WTC11 (cell line): ENCODE data around the gene MTA1.

Source experiments
- ATF1 ChIP-seq: sonication (generic); formaldehyde crosslinking; IDR thresholded peaks from 2 replicates; pipeline ENCODE4 v1.8.1; 2023; ENCODE audit warnings: mild to moderate bottlenecking, moderate library complexity, missing genetic modification reagents
- ESRRA ChIP-seq: sonication (generic); formaldehyde crosslinking; IDR thresholded peaks from 2 replicates; pipeline ENCODE4 v1.8.1; 2022; ENCODE audit warnings: mild to moderate bottlenecking, missing genetic modification reagents, borderline replicate concordance
- JUN ChIP-seq: sonication (generic); formaldehyde crosslinking; IDR thresholded peaks from 2 replicates; pipeline ENCODE4 v1.8.0; 2023; ENCODE audit warnings: mild to moderate bottlenecking, missing genetic modification reagents
- TCF7 ChIP-seq: sonication (generic); formaldehyde crosslinking; IDR thresholded peaks from 2 replicates; pipeline ENCODE4 v1.8.0; 2022; ENCODE audit warnings: mild to moderate bottlenecking, low read depth, missing genetic modification reagents, moderate library complexity
- TF ChIP-seq, protein P1 (sequence below): sonication (generic); formaldehyde crosslinking; IDR thresholded peaks from 2 replicates; pipeline ENCODE4 v1.8.1; 2022; ENCODE audit warnings: low read depth, missing genetic modification reagents, borderline replicate concordance
- TF ChIP-seq, protein P2 (sequence below): fragments of 200-600 bp; IDR thresholded peaks from 2 replicates; pipeline ENCODE4 v1.8.0; 2022; ENCODE audit warnings: antibody characterized with exemption
- TF ChIP-seq, protein P3 (sequence below): sonication (generic); formaldehyde crosslinking; IDR thresholded peaks from 2 replicates; pipeline ENCODE4 v1.8.0; 2022; ENCODE audit warnings: mild to moderate bottlenecking, missing genetic modification reagents
- TF ChIP-seq, protein P4 (sequence below): sonication (generic); formaldehyde crosslinking; IDR thresholded peaks from 2 replicates; pipeline ENCODE4 v1.8.1; 2023; ENCODE audit warnings: mild to moderate bottlenecking, missing genetic modification reagents, moderate library complexity
- TF ChIP-seq, protein P5 (sequence below): sonication (generic); formaldehyde crosslinking; IDR thresholded peaks from 2 replicates; pipeline ENCODE4 v1.8.0; 2022; ENCODE audit warnings: missing genetic modification reagents

DNA sequence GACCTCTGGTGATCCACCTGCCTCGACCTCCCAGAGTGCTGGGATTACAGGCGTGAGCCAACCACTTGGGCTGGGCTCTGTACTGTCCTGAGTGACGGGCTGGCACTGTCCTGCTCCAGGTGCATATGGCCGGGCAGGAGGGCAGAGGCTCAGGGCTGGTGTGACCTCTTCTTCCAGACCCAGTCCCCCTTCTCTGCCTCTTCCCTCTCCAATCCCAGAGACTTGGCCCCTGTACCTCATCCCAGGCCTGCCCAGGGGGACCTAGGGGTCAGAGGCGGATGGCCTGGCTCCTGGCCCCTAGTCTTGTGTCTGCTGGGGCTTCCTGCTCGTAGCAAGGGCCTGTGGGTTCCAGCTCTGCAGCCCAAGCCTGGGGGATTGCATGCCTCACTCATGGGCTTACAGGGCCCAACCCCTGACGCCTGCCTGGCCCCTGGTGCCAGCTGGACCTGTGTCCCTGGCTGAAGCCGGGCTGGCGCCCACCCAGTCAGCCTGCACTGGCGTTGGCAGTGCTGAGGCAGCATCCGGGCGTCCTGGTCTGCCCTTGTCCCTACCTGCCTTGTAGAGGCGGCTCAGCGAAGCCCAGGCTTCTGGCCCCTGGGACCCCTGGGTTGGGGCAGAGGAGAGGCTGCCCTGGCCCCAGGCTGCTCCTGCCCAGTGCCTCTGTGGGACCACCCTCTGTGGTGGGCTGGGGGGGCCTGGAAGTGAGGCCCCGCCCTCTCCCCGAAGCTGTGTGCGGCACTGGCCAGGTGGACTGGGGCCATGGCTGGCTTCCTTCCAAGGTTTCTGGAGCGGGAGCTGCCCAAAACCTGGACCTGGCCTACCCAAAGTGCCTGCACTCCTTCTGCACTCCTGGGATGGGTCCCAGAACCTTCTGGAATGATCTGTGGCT, 75.7 kb downstream of the MTA1 start:
- no peak for TF ChIP-seq TCF7 (CRISPR knock-in tag)
- TF ChIP-seq, protein P1, sequence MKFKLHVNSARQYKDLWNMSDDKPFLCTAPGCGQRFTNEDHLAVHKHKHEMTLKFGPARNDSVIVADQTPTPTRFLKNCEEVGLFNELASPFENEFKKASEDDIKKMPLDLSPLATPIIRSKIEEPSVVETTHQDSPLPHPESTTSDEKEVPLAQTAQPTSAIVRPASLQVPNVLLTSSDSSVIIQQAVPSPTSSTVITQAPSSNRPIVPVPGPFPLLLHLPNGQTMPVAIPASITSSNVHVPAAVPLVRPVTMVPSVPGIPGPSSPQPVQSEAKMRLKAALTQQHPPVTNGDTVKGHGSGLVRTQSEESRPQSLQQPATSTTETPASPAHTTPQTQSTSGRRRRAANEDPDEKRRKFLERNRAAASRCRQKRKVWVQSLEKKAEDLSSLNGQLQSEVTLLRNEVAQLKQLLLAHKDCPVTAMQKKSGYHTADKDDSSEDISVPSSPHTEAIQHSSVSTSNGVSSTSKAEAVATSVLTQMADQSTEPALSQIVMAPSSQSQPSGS (CRISPR knock-in tag), result no peak
- TF ChIP-seq, protein P2, sequence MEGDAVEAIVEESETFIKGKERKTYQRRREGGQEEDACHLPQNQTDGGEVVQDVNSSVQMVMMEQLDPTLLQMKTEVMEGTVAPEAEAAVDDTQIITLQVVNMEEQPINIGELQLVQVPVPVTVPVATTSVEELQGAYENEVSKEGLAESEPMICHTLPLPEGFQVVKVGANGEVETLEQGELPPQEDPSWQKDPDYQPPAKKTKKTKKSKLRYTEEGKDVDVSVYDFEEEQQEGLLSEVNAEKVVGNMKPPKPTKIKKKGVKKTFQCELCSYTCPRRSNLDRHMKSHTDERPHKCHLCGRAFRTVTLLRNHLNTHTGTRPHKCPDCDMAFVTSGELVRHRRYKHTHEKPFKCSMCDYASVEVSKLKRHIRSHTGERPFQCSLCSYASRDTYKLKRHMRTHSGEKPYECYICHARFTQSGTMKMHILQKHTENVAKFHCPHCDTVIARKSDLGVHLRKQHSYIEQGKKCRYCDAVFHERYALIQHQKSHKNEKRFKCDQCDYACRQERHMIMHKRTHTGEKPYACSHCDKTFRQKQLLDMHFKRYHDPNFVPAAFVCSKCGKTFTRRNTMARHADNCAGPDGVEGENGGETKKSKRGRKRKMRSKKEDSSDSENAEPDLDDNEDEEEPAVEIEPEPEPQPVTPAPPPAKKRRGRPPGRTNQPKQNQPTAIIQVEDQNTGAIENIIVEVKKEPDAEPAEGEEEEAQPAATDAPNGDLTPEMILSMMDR, result no peak
- no peak for TF ChIP-seq ESRRA
- TF ChIP-seq, protein P3, sequence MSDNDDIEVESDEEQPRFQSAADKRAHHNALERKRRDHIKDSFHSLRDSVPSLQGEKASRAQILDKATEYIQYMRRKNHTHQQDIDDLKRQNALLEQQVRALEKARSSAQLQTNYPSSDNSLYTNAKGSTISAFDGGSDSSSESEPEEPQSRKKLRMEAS (CRISPR knock-in tag), result no peak
- TF ChIP-seq, protein P4, sequence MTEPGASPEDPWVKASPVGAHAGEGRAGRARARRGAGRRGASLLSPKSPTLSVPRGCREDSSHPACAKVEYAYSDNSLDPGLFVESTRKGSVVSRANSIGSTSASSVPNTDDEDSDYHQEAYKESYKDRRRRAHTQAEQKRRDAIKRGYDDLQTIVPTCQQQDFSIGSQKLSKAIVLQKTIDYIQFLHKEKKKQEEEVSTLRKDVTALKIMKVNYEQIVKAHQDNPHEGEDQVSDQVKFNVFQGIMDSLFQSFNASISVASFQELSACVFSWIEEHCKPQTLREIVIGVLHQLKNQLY (CRISPR knock-in tag), result no peak
- TF ChIP-seq JUN (CRISPR knock-in tag), result no peak
- TF ChIP-seq, protein P5, sequence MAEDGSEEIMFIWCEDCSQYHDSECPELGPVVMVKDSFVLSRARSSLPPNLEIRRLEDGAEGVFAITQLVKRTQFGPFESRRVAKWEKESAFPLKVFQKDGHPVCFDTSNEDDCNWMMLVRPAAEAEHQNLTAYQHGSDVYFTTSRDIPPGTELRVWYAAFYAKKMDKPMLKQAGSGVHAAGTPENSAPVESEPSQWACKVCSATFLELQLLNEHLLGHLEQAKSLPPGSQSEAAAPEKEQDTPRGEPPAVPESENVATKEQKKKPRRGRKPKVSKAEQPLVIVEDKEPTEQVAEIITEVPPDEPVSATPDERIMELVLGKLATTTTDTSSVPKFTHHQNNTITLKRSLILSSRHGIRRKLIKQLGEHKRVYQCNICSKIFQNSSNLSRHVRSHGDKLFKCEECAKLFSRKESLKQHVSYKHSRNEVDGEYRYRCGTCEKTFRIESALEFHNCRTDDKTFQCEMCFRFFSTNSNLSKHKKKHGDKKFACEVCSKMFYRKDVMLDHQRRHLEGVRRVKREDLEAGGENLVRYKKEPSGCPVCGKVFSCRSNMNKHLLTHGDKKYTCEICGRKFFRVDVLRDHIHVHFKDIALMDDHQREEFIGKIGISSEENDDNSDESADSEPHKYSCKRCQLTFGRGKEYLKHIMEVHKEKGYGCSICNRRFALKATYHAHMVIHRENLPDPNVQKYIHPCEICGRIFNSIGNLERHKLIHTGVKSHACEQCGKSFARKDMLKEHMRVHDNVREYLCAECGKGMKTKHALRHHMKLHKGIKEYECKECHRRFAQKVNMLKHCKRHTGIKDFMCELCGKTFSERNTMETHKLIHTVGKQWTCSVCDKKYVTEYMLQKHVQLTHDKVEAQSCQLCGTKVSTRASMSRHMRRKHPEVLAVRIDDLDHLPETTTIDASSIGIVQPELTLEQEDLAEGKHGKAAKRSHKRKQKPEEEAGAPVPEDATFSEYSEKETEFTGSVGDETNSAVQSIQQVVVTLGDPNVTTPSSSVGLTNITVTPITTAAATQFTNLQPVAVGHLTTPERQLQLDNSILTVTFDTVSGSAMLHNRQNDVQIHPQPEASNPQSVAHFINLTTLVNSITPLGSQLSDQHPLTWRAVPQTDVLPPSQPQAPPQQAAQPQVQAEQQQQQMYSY (CRISPR knock-in tag), result no peak
- TF ChIP-seq ATF1, result no peak
